Cardiac muscle cell (in vitro differentiated cells and primary cell): ENCODE measurements around the gene EML5. TPM values are rescaled to one million over a fixed set of nuclear protein-coding genes. Genes with fewer than 3 reads are reported as not detected.
A peak's percentile ranks its signal among the peaks of the same experiment; 100 is the strongest.

Experiments used
- DNase-seq, 2 donors: peaks; one replicate each; pipeline versions ENCODE4 v3.0.0 to v3.0.0-alpha.2; 2010 to 2017; ENCODE audit warnings: low read depth in 1 of 2, low spot score in 1 of 2
- H3K27ac ChIP-seq: fragments of 200-600 bp; sonication (generic); 2 replicates; pipeline ENCODE4 v1.5.1; 2016
- H3K27me3 ChIP-seq: fragments of 200-600 bp; sonication (generic); 2 replicates; pipeline ENCODE4 v1.6.0; 2016; ENCODE audit warnings: control low read depth
- H3K36me3 ChIP-seq: fragments of 200-600 bp; sonication (generic); 2 replicates; pipeline ENCODE4 v1.5.1; 2016; ENCODE audit warnings: control low read depth
- H3K4me1 ChIP-seq: fragments of 200-600 bp; sonication (generic); 2 replicates; pipeline ENCODE4 v1.8.1; 2017; ENCODE audit warnings: low read depth, mild to moderate bottlenecking, mixed run types
- H3K4me3 ChIP-seq: fragments of 200-600 bp; sonication (generic); 2 replicates; pipeline ENCODE4 v1.5.1; 2016; ENCODE audit warnings: mild to moderate bottlenecking
- H3K9me3 ChIP-seq: fragments of 200-600 bp; sonication (generic); 2 replicates; pipeline ENCODE4 v1.5.1; 2017; ENCODE audit warnings: low read depth, mild to moderate bottlenecking, control low read depth
- CTCF ChIP-seq: IDR thresholded peaks from 2 replicates; pipeline ENCODE4 v1.5.1; 2012; ENCODE audit warnings: low read depth, mild to moderate bottlenecking, low read length
- polyA plus RNA-seq: library from polyadenylated mRNA; unstranded; fragments of >200 nt; fragmentation: Nextera tagmentation; extraction: Ambion mirVana; gene quantifications from 2 replicates; pipeline ENCODE4 v1.2.1, GENCODE V29; 2016
- total RNA-seq: library from RNA; depleted of rRNA; stranded (reverse); fragments of >200 nt; gene quantifications from 2 replicates; pipeline ENCODE4 v1.2.3, GENCODE V29; 2016

EML5 gene
- total and polyA plus RNA-seq, 2 experiments from 2014 or later, result 0.33 to 0.92 TPM

- no peak overlapping the region for H3K27ac ChIP-seq
Observed at GRCh38 chr14:88837495-88837894, 44.7 kb upstream of the EML5 start.

DNA sequence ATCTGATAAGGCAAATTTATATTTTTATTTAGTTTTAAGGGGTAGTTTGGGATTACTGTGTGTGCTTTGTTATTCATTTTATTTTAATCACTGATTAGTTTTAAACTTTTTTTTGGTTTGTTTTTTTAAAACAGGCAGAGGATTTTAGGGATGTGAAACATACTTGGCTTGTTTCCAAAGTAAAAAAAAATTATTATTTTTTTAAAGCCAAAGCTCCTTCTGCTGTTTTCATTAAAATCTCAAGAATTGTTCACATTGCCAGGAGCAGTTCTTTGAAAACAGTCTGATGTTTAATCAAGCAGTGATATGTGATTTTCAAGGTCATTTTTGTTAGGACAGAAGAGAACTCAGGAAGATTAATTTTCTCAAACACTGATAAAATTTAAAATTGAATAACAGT is 42.9 kb upstream of the EML5 start:
- no peak overlapping the region for H3K27ac ChIP-seq
- no peaks in the 10 kb centered on the region for H3K9me3 ChIP-seq
- no peak for TF ChIP-seq CTCF
- no peak for DNase-seq
- H3K4me1 ChIP-seq, result no peaks in the 10 kb centered on the region
- H3K4me3 ChIP-seq, result no peak overlapping the region
- no peaks in the 10 kb centered on the region for H3K36me3 ChIP-seq
- H3K27me3 ChIP-seq, result no peaks in the 10 kb centered on the region

More at GRCh38 chr14:88837495-88837894, 44.7 kb upstream of the EML5 start:
- H3K4me1 ChIP-seq, result peaks cover 9% of the 10 kb centered on the region
- no peak for DNase-seq
- no peak for TF ChIP-seq CTCF
- no peak overlapping the region for H3K4me3 ChIP-seq
- H3K9me3 ChIP-seq, result no peaks in the 10 kb centered on the region
- H3K36me3 ChIP-seq, result no peaks in the 10 kb centered on the region
- no peaks in the 10 kb centered on the region for H3K27me3 ChIP-seq

DNA sequence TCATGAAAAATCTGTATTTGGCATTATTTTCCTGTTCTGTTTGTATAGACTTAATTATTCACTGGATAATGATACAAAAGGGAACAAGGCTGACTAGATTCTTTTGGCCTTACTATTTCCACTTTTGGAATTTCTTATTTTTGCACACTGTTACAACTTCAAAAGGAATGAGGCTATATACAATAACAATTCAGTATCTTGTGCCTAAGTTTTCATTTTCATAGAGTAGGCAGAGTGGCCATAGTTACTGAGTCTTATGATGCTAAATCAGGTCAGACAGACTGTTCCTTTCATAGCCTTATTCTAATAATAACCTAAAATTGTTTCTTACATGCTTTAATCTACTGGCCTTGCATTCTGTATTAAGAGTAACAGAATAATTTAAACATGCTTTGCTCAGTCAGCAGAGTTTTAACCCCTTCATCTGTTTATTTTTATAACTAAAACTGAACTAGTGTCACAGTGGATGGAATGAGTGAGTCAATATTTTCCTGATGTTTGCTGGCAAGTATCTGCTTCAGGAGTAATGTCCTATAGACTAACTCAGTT is 42.2 kb upstream of the EML5 start:
- no peak overlapping the region for H3K27ac ChIP-seq
- no peak for TF ChIP-seq CTCF
- H3K36me3 ChIP-seq, result no peaks in the 10 kb centered on the region
- no peaks in the 10 kb centered on the region for H3K4me1 ChIP-seq
- no peaks in the 10 kb centered on the region for H3K9me3 ChIP-seq
- no peaks in the 10 kb centered on the region for H3K27me3 ChIP-seq
- H3K4me3 ChIP-seq, result no peak overlapping the region
- DNase-seq, result peak in 1 of 2 donors; percentile 29

GRCh38 chr14:88831284-88831683 is 38.5 kb upstream of the EML5 start:
- H3K27ac ChIP-seq, result no peak overlapping the region
- no peaks in the 10 kb centered on the region for H3K36me3 ChIP-seq
- DNase-seq, result peak in 1 of 2 donors; percentile 69
- H3K9me3 ChIP-seq, result no peaks in the 10 kb centered on the region
- H3K4me1 ChIP-seq, result no peaks in the 10 kb centered on the region
- no peak for TF ChIP-seq CTCF
- H3K27me3 ChIP-seq, result no peaks in the 10 kb centered on the region
- no peak overlapping the region for H3K4me3 ChIP-seq

DNA sequence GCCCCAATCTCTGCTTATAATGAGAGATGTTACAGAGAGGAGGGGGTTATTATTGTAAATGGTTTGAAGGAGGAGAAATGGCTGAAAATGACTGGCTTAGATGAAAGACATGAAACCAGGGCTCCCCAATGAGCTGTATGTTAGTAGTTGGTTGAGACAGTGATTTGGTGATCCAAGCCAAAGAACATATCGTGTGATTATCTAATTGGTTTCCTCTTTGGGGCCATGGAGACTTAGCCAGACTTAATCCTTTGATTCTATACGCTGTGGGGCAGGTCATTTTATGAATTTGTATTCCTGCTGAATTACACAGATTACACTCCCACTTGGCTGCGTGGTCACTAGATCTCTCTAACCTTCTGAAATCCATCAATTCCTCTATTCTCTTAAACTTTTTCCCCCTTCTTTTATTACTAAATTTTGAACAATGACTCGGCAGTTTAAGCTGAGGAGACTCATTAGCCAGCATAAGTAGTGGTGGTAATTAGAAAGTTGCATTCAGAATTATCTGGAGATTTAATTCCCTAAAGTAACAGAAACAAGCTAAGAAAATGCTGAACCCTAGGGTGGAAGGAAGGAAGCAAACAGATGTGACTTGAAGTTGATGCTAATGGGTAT is 37.0 kb upstream of the EML5 start:
- H3K4me3 ChIP-seq, result no peak overlapping the region
- no peaks in the 10 kb centered on the region for H3K27me3 ChIP-seq
- no peaks in the 10 kb centered on the region for H3K36me3 ChIP-seq
- no peak for TF ChIP-seq CTCF
- no peaks in the 10 kb centered on the region for H3K9me3 ChIP-seq
- no peaks in the 10 kb centered on the region for H3K4me1 ChIP-seq
- H3K27ac ChIP-seq, result no peak overlapping the region
- no peak for DNase-seq
